Measurements from ENCODE around the gene METAP1D. TPM values are rescaled to one million over a fixed set of nuclear protein-coding genes. Genes with fewer than 3 reads are reported as not detected.

The METAP1D gene
- total RNA-seq, 1 donor from 2014 or later, result 8.3 TPM

DNA sequence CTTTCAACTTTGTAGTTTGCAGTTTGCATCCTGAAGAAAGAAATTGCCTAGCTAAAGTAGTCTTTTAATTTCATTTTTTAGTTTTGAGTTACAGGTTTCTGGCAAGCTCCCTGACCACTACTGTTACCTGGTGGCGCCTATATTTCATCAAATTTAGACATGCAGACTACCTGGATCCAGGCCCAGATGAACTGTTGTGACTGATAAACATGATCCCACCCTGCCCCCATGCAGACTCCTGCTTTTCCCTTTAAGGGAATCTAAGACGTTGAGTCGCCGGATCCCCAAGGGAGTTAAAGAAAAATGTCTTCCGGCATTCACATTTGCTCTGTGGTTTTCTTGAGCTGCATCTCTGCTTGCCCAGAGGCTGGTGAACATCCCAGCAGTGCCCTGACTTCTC is 22.2 kb downstream of the METAP1D start:
- Mint-ChIP-seq H3K27ac (peak overlapping the region; percentile 84), H3K9me3 (ENCODE audit: low read depth) (no peaks in the 10 kb centered on the region), H3K36me3 (ENCODE audit: insufficient read depth) (no peaks in the 10 kb centered on the region), H3K4me3 (ENCODE audit: low read depth) (no peak overlapping the region), H3K27me3 (no peaks in the 10 kb centered on the region), H3K4me1 (ENCODE audit: low read depth) (peaks cover 3% of the 10 kb centered on the region)
- TF ChIP-seq, protein P1, sequence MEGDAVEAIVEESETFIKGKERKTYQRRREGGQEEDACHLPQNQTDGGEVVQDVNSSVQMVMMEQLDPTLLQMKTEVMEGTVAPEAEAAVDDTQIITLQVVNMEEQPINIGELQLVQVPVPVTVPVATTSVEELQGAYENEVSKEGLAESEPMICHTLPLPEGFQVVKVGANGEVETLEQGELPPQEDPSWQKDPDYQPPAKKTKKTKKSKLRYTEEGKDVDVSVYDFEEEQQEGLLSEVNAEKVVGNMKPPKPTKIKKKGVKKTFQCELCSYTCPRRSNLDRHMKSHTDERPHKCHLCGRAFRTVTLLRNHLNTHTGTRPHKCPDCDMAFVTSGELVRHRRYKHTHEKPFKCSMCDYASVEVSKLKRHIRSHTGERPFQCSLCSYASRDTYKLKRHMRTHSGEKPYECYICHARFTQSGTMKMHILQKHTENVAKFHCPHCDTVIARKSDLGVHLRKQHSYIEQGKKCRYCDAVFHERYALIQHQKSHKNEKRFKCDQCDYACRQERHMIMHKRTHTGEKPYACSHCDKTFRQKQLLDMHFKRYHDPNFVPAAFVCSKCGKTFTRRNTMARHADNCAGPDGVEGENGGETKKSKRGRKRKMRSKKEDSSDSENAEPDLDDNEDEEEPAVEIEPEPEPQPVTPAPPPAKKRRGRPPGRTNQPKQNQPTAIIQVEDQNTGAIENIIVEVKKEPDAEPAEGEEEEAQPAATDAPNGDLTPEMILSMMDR (IDR thresholded peaks at IDR 0.05; ENCODE audit: unreplicated experiment), result no peak
- DNase-seq (ENCODE audit: low spot score, unreplicated experiment), result no peak

DNA sequence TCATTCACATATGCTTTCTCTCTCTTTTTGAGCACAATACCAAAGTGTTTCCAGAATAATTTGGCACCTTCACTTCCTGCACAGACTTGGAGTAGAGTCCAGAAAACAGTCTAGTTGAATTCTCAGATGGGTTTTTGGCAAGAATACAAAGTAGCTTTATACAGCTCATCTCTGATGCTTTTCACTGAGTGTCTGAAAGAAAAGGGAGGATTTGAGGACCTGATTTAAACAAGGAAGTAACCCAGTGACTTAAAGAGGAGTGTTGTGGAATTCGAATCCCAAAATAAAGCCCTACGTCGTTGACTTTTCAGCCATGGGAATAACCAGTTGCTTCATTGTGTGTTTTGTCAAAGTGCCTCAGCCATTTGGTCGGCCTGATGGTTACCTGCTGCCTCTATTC is 31.8 kb downstream of the METAP1D start:
- Mint-ChIP-seq H3K9me3 (ENCODE audit: low read depth) (no peaks in the 10 kb centered on the region), H3K4me3 (ENCODE audit: low read depth) (no peak overlapping the region), H3K27me3 (no peaks in the 10 kb centered on the region), H3K27ac (no peak overlapping the region), H3K36me3 (ENCODE audit: insufficient read depth) (no peaks in the 10 kb centered on the region), H3K4me1 (ENCODE audit: low read depth) (peaks cover 3% of the 10 kb centered on the region)
- no peak for DNase-seq (ENCODE audit: low spot score, unreplicated experiment)
- TF ChIP-seq, protein P1 (IDR thresholded peaks at IDR 0.05; ENCODE audit: unreplicated experiment), result no peak

DNA sequence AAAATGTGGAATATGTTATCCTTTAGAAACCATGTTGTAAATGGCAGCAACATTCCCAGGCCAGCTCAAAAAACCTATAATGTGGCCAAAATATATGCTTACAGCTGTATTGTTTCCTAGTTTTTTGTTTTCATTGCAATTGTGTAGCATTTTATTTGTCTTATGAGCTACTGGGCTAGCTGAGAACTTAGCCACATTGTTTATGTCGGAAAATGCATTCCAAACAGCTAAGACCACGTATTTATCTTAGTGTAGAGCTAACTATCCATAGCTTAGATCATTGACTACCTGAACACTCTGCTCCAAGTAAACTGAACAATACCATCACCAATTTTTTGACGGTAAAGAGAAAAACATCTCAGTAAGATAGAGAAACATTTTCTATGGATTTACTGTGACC is 38.4 kb downstream of the METAP1D start:
- no peaks in the 10 kb centered on the region for H3K9me3 Mint-ChIP-seq (ENCODE audit: low read depth)
- H3K4me3 Mint-ChIP-seq (ENCODE audit: low read depth), result no peak overlapping the region
- H3K27me3 Mint-ChIP-seq, result no peaks in the 10 kb centered on the region
- H3K4me1 Mint-ChIP-seq (ENCODE audit: low read depth), result no peaks in the 10 kb centered on the region
- TF ChIP-seq, protein P1 (IDR thresholded peaks at IDR 0.05; ENCODE audit: unreplicated experiment), result no peak
- no peak for DNase-seq (ENCODE audit: low spot score, unreplicated experiment)
- no peaks in the 10 kb centered on the region for H3K36me3 Mint-ChIP-seq (ENCODE audit: insufficient read depth)
- H3K27ac Mint-ChIP-seq, result no peak overlapping the region

DNA sequence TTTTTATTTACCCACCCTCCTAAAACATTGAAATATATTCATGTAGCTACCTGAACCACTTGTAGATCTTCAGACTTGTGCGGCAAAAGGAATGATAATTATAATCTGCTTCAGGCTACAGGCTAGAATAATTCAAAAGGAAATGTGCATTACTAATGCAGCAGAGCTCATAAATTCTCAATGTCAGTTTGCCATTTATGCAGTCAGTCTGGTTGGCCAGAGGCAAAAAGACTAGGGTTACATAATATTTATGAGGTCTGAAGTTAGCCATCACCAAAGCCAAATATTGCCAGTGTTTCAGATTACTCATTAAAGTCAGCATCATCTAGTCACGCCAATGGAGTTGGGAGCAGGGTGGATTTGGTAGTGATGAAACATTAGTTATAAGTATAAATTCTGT is 38.9 kb downstream of the METAP1D start:
- TF ChIP-seq, protein P1 (IDR thresholded peaks at IDR 0.05; ENCODE audit: unreplicated experiment), result no peak

DNA sequence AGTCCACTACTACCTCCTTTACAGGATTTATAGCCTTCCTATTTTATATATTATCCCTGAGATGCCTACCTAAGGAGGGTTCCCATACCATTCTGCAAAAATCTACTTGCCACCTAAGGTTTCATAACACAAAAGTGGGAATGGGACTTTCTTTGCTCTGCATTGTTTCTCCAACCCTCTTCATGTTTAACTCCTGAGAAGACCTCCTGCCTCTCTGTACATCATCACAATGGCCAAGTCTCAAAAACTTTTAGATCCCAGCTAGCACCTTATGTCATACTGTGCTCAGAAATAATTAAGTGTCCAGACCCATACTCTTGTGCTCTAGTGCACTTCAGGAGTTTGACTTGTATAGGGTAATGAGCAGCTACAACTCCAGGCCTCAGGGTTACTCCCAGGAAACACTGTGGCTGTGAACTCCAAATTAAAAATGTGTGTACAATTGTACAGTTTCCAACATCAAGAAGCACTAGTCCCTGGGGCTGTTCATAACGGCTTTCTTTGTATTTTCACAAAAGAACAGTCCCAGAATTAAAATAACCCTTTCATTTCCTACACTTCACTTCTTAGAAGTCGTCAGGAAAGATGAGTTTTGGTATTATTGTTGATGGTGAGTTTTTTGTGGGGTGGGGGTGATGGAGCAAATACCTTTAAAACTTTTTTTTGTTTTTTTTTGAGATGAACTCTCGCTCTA is 39.4 kb downstream of the METAP1D start:
- no peak overlapping the region for H3K4me3 Mint-ChIP-seq (ENCODE audit: low read depth)
- H3K4me1 Mint-ChIP-seq (ENCODE audit: low read depth), result no peaks in the 10 kb centered on the region
- TF ChIP-seq, protein P1 (IDR thresholded peaks at IDR 0.05; ENCODE audit: unreplicated experiment), result no peak
- no peaks in the 10 kb centered on the region for H3K27me3 Mint-ChIP-seq
- no peak overlapping the region for H3K27ac Mint-ChIP-seq
- no peak for DNase-seq (ENCODE audit: low spot score, unreplicated experiment)
- H3K9me3 Mint-ChIP-seq (ENCODE audit: low read depth), result no peaks in the 10 kb centered on the region
- H3K36me3 Mint-ChIP-seq (ENCODE audit: insufficient read depth), result no peaks in the 10 kb centered on the region

More for the DNA sequence above, 38.9 kb downstream of the METAP1D start:
- DNase-seq (ENCODE audit: low spot score, unreplicated experiment), result no peak
- Mint-ChIP-seq H3K4me1 (ENCODE audit: low read depth) (no peaks in the 10 kb centered on the region), H3K9me3 (ENCODE audit: low read depth) (no peaks in the 10 kb centered on the region), H3K36me3 (ENCODE audit: insufficient read depth) (no peaks in the 10 kb centered on the region), H3K4me3 (ENCODE audit: low read depth) (no peak overlapping the region), H3K27me3 (no peaks in the 10 kb centered on the region), H3K27ac (no peak overlapping the region)

Data from progenitor cell of endocrine pancreas (in vitro differentiated cells).